ENCODE measurements around the gene LIN37. TPM values are rescaled to one million over a fixed set of nuclear protein-coding genes. Genes with fewer than 3 reads are reported as not detected.
A peak's percentile ranks its signal among the peaks of the same experiment; 100 is the strongest.

The LIN37 gene, protein sequence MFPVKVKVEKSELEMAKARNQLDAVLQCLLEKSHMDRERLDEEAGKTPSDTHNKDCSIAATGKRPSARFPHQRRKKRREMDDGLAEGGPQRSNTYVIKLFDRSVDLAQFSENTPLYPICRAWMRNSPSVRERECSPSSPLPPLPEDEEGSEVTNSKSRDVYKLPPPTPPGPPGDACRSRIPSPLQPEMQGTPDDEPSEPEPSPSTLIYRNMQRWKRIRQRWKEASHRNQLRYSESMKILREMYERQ
- 10 to 100 TPM; 14.8 to 19.5 (median 16.6) TPM for total RNA-seq

DNA sequence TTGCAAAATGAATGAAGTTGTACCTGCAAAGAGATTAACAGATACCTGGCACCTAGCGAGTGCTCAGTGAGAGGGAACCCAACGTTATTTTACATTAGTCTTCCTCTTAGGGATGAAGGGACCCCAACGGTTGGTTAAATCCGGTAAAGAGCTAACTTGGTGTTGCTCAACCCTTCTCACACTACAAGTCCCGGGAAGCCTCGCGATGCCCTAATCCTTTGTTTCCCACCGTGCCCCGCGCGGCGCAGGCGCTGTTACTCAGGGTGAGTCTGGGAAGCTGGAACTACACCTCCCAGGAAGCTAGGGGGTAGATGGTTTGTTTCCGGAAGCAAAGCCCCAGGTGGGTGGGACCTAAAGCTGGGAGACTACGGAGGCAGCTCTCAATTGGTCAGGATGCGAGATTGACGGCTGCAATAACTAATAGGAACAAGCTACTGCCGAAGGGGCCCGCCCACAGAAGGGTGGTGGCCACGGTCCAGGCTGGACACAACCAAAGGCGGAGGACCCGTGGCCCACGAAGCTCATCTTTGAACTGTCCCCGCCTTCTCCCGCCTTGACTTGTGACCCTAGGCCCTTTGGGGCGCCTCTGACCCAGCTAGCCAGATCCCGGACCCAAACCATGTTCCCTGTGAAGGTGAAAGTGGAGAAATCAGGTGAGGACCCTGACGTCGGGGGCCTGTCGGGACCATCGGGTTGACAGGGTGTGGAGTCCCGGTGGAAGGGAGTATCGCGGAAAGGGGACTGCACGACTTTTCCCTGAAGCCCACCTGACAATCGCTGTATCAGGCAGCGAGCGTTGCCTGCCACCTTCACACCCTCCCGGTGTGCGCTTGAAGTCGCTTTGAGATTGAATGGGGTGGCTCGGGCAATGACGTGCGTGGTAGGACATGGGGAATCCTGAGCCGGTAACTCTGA is at the start of gene LIN37:
Gene LIN37, plus strand, starts transcription at position 471 of the 915 bp plus-strand sequence. Its CDS starts 149 bp downstream, at position 620.
- in situ Hi-C loops (cut with MboI; ENCODE audit: low sequenced_read_pairs in 4 of 4) (no loop called here), intact Hi-C loops (cut with DNase I; ENCODE audit: low total_unique reads) (loop anchor here (10.0 kb wide), 2 partner anchors 366 to 604 kb away; partner anchors contain the start of genes FXYD7, OVOL3, POLR2I and TBCB)
- peak; percentile 87 to 92 for ATAC-seq
- DNase-seq = peak; percentile 99 to 100
- H3K36me3 ChIP-seq = peaks cover 0 to 22% of the 10 kb centered on the region in 2 donors
- H3K4me3 ChIP-seq = peak within 1 kb of the TSS; percentile 87 to 98 (median 92)
- TF ChIP-seq POLR2A (IDR thresholded peaks at IDR 0.05) = peak; percentile 95 to 96
- TF ChIP-seq, protein P1, sequence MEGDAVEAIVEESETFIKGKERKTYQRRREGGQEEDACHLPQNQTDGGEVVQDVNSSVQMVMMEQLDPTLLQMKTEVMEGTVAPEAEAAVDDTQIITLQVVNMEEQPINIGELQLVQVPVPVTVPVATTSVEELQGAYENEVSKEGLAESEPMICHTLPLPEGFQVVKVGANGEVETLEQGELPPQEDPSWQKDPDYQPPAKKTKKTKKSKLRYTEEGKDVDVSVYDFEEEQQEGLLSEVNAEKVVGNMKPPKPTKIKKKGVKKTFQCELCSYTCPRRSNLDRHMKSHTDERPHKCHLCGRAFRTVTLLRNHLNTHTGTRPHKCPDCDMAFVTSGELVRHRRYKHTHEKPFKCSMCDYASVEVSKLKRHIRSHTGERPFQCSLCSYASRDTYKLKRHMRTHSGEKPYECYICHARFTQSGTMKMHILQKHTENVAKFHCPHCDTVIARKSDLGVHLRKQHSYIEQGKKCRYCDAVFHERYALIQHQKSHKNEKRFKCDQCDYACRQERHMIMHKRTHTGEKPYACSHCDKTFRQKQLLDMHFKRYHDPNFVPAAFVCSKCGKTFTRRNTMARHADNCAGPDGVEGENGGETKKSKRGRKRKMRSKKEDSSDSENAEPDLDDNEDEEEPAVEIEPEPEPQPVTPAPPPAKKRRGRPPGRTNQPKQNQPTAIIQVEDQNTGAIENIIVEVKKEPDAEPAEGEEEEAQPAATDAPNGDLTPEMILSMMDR (IDR thresholded peaks at IDR 0.05 in 4 of 5, conservative IDR thresholded peaks at IDR 0.05 in 1 of 5) = peak in 4 of 5 experiments; percentile 42 to 48 (median 44)
- H3K27me3 ChIP-seq = no peaks in the 10 kb centered on the region
- no peaks in the 10 kb centered on the region for H3K9me3 ChIP-seq
- peak within 1 kb of the TSS; percentile 89 to 94 (median 92) for H3K27ac ChIP-seq
- H3K4me1 ChIP-seq = peaks cover 23 to 37% of the 10 kb centered on the region in 2 donors

DNA sequence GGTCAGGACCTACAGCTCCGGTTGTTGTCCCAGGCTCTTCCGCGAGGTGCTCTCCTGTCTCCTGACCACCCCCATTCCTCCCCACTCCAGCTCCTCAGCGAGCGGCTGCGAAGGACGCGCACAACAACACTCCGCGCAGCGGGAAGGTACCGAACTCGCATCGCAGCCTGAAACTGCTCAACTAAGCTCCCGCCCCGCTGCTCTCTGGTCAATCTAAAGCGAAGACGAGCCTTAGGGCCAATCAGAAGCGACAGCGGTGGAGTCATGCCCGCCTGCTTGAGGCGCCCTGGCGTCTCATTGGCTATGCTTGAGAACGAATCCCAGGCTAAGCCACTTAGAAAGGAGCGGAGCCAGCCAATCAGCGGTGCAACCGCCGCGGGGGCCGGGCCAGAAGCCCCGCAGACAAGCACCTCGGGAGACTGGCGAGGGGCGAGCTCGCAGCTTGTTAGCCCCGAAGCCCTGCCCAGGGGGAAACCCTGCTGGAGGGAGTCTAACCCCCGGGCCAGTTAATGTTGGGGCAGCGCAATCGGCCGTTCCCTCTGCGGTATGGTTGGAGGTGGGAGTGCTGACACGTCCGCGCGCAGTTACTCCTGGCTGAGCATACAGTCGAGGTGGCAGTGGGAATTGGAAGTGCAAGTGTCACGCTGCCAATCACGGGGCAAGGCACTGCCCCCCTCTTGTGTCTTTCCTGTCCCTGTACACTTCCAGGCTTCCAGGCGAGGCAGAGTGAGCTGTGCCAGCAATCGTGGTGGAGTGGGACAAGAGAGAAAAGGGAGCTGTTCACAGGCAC is 46.0 kb upstream of the LIN37 start:
- ATAC-seq (peak; percentile 100), DNase-seq (peak; percentile 94 to 96)
- TF ChIP-seq, protein P1 (IDR thresholded peaks at IDR 0.05 in 4 of 5, conservative IDR thresholded peaks at IDR 0.05 in 1 of 5) = no peak
- TF ChIP-seq POLR2A (IDR thresholded peaks at IDR 0.05) = peak; percentile 34 to 45
- H3K36me3 ChIP-seq = no peaks in the 10 kb centered on the region
- no peaks in the 10 kb centered on the region for H3K27me3 ChIP-seq
- H3K4me3 ChIP-seq = peak overlapping the region; percentile 76 to 93 (median 84)
- H3K4me1 ChIP-seq = no peaks in the 10 kb centered on the region
- intact Hi-C loops (cut with DNase I; ENCODE audit: low total_unique reads) (loop anchor here (1.0 to 2.0 kb wide), 2 partner anchors 15 to 38 kb away; no protein-coding TSS in a partner anchor), in situ Hi-C loops (cut with MboI; ENCODE audit: low sequenced_read_pairs in 4 of 4) (loop anchor here in 1 of 4 donors (25.0 kb wide), 1 partner anchor 165 kb away; the partner anchor contains the start of genes GAPDHS, SBSN and TMEM147)
- peak overlapping the region; percentile 71 to 82 (median 79) for H3K27ac ChIP-seq
- no peaks in the 10 kb centered on the region for H3K9me3 ChIP-seq

DNA sequence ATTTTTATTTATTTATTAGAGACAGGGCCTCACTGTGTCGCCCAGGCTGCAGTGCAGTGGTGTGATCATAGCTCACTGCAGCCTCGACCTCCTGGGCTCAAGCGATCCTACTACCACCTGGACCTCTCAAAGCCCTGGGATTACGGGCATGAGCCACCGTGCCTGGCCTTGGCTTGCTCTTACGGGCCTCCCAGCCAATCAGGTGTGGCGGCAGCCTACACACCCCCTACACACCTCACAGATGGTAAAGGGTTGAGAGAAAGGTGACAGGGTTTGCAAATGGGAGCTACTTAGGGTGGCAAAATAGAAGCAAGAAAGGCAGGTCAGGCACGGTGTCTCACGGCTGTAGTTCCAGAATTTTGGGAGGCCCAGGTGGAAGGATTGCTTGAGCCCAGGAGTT is 45.0 kb upstream of the LIN37 start:
- peak overlapping the region in 1 of 4 donors; percentile 82 for H3K27ac ChIP-seq
- no peak for DNase-seq
- peak overlapping the region in 2 of 4 donors; percentile 76 to 88 for H3K4me3 ChIP-seq
- no peak for TF ChIP-seq POLR2A (IDR thresholded peaks at IDR 0.05)
- TF ChIP-seq, protein P1 (IDR thresholded peaks at IDR 0.05 in 4 of 5, conservative IDR thresholded peaks at IDR 0.05 in 1 of 5) = no peak
- H3K4me1 ChIP-seq = no peaks in the 10 kb centered on the region
- no peak for ATAC-seq
- intact Hi-C loops (cut with DNase I; ENCODE audit: low total_unique reads) = loop anchor here (2.0 kb wide), 1 partner anchor 37 kb away; no protein-coding TSS in a partner anchor
- in situ Hi-C loops (cut with MboI; ENCODE audit: low sequenced_read_pairs in 4 of 4) = loop anchor here in 1 of 4 donors (25.0 kb wide), 1 partner anchor 166 kb away; the partner anchor contains the start of genes GAPDHS, SBSN and TMEM147
- no peaks in the 10 kb centered on the region for H3K27me3 ChIP-seq
- H3K9me3 ChIP-seq = no peaks in the 10 kb centered on the region
- no peaks in the 10 kb centered on the region for H3K36me3 ChIP-seq

DNA sequence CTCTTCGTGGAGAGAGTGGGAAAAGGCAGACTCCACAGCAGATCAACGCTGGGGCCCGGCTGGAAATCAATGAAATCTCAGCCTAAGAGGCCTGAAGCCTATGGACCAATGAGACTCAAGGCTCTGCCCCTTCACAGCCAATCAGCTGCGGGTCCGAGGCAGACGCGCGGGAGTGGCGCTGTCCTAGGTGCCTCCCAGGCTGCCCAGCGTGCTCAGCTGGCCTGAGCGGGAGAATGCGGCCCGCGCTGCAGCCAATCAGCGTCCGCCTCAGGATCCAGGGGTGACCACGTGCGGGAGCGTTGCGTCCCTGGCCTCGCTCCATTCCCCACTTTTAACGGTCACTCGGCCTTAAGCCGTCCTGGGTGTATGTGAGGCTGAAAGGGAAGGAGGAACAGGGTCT is 44.2 kb upstream of the LIN37 start, which contains the start of gene ZBTB32:
Gene ZBTB32, plus strand, starts transcription at position 341 of the 400 bp plus-strand sequence. CDS start 10,069 bp downstream, outside the sequence.
- TF ChIP-seq, protein P1 (IDR thresholded peaks at IDR 0.05 in 4 of 5, conservative IDR thresholded peaks at IDR 0.05 in 1 of 5) = no peak
- TF ChIP-seq POLR2A (IDR thresholded peaks at IDR 0.05) = no peak
- Histone ChIP-seq H3K4me1 (no peaks in the 10 kb centered on the region), H3K9me3 (no peaks in the 10 kb centered on the region), H3K27me3 (no peaks in the 10 kb centered on the region), H3K27ac (no peak within 1 kb of the TSS), H3K36me3 (no peaks in the 10 kb centered on the region), H3K4me3 (no peak within 1 kb of the TSS)
- no peak for ATAC-seq
- intact Hi-C loops (cut with DNase I; ENCODE audit: low total_unique reads) (no loop called here), in situ Hi-C loops (cut with MboI; ENCODE audit: low sequenced_read_pairs in 4 of 4) (loop anchor here in 1 of 4 donors (25.0 kb wide), 1 partner anchor 167 kb away; the partner anchor contains the start of genes GAPDHS, SBSN and TMEM147)
- DNase-seq = no peak
